SK-N-MC (cell line): ENCODE results near the gene CSTPP1.
"Not testable (repeated sequence)": the region's sequence is repeated elsewhere in the genome, so short reads cannot be mapped to it uniquely, and the experiment has no call there.

Source experiments
- DNase-seq: peaks from one replicate; pipeline ENCODE4 v3.0.0-alpha.2; 2011; ENCODE audit warnings: low read depth, low spot score
- H3K27ac ChIP-seq: fragments of 200-600 bp; sonication (generic); 2 replicates; pipeline ENCODE4 v1.5.1; 2016; ENCODE audit warnings: mixed run types
- H3K36me3 ChIP-seq: fragments of 200-600 bp; sonication (generic); 2 replicates; pipeline ENCODE4 v1.6.1; 2017; ENCODE audit warnings: antibody characterized with exemption, low read length, mixed read lengths; ENCODE audit not compliant: insufficient read depth
- H3K4me3 ChIP-seq: fragments of 200-600 bp; sonication (generic); 2 replicates; pipeline ENCODE4 v1.5.1; 2016
- H3K9ac ChIP-seq: fragments of 200-600 bp; sonication (generic); 2 replicates; pipeline ENCODE4 v1.8.0; 2017; ENCODE audit warnings: mixed run types, mixed read lengths; ENCODE audit not compliant: insufficient read length
- H3K9me3 ChIP-seq: fragments of 200-600 bp; sonication (generic); 2 replicates; pipeline ENCODE4 v1.6.1; 2017; ENCODE audit warnings: low read depth, mild to moderate bottlenecking, antibody characterized with exemption, low read length, moderate library complexity, mixed read lengths
- EZH2 ChIP-seq: fragments of 200-600 bp; sonication (generic); IDR thresholded peaks from one replicate; pipeline ENCODE4 v1.6.1; 2017; ENCODE audit warnings: antibody characterized with exemption
- FOXP2 ChIP-seq: optimal IDR thresholded peaks from 2 replicates; pipeline ENCODE3; 2011; ENCODE audit warnings: mild to moderate bottlenecking, moderate library complexity; ENCODE audit not compliant: insufficient read depth; ENCODE audit errors: extremely low read length, control extremely low read depth
- POLR2AphosphoS5 ChIP-seq: IDR thresholded peaks from 2 replicates; pipeline ENCODE4 v1.6.1; 2012; ENCODE audit warnings: mild to moderate bottlenecking, low read depth, low read length, borderline replicate concordance

The CSTPP1 gene

GRCh38 chr11:46958777-46959176 lies 22.2 kb downstream of the CSTPP1 start:
- DNase-seq, result no peak

DNA sequence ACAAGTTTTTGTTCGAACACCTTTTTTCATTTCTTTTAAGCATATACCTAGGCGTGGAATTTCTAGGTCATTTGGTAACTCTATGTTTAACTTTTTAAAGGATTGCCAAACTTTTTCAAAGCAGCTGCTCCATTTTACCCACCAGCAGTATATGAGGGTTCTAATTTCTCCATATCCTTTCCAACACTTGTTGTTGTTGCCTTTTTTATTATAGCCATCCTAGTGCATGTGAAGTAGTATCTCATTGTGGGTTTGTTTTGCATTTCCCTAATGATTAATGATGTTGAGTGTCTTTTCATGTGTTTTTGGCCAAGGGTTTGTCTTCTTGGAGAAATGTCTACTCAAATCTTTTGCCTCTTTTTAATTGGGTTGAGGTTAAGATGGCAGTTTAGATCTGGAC lies 24.5 kb downstream of the CSTPP1 start:
- H3K36me3 ChIP-seq, result peaks cover 18% of the 10 kb centered on the region
- H3K9ac ChIP-seq, result no peak overlapping the region
- DNase-seq, result no peak
- H3K27ac ChIP-seq, result no peak overlapping the region
- H3K4me3 ChIP-seq, result no peak overlapping the region
- H3K9me3 ChIP-seq, result no peaks in the 10 kb centered on the region
- no peak for TF ChIP-seq FOXP2
- TF ChIP-seq POLR2AphosphoS5, result no peak
- no peak for TF ChIP-seq EZH2

More at GRCh38 chr11:46958777-46959176, 22.2 kb downstream of the CSTPP1 start:
- Histone ChIP-seq H3K9me3 (no peaks in the 10 kb centered on the region), H3K36me3 (peaks cover 18% of the 10 kb centered on the region), H3K4me3 (no peak overlapping the region), H3K9ac (no peak overlapping the region), H3K27ac (no peak overlapping the region)
- TF ChIP-seq POLR2AphosphoS5, result no peak
- TF ChIP-seq EZH2, result no peak
- no peak for TF ChIP-seq FOXP2

GRCh38 chr11:46961886-46962285 lies 25.3 kb downstream of the CSTPP1 start:
- not testable (repeated sequence) for H3K9ac ChIP-seq, H3K27ac ChIP-seq, H3K4me3 ChIP-seq, DNase-seq, H3K9me3 ChIP-seq
- H3K36me3 ChIP-seq, result peaks cover 18% of the 10 kb centered on the region

GRCh38 chr11:46963844-46964243 lies 27.3 kb downstream of the CSTPP1 start:
- H3K36me3 ChIP-seq, result peaks cover 18% of the 10 kb centered on the region
- no peak overlapping the region for H3K4me3 ChIP-seq
- H3K9ac ChIP-seq, result no peak overlapping the region
- TF ChIP-seq POLR2AphosphoS5 (no peak), FOXP2 (no peak), EZH2 (no peak)
- no peak for DNase-seq
- H3K27ac ChIP-seq, result no peak overlapping the region
- no peaks in the 10 kb centered on the region for H3K9me3 ChIP-seq

DNA sequence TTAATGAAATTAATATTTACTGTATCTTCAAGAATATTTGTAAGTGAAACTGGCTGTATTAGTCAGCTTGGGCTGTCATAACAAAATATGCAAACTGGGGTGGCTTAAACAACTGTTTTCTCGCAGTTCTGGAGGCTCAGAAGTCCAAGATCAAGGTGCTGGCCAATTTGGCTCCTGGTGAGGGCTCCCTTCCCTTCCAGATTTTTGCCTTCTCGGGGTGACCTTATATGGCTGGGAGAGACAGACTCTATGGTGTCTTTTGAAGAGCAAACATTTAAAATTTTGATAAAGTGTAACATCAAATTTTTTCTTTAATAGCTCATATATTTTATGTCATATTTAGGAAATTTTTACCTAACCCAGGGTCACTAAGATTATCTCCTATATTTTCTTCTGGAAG lies 30.2 kb downstream of the CSTPP1 start:
- TF ChIP-seq FOXP2, result no peak
- TF ChIP-seq EZH2, result no peak
- no peak for TF ChIP-seq POLR2AphosphoS5
- no peaks in the 10 kb centered on the region for H3K9me3 ChIP-seq
- H3K9ac ChIP-seq, result no peak overlapping the region
- no peak for DNase-seq
- H3K27ac ChIP-seq, result no peak overlapping the region
- no peak overlapping the region for H3K4me3 ChIP-seq
- H3K36me3 ChIP-seq, result 0 out of 2 replicates have a peak, but pooled peaks cover 5% of the 10 kb centered on the region

- no peak overlapping the region for H3K27ac ChIP-seq
- no peaks in the 10 kb centered on the region for H3K9me3 ChIP-seq
- no peak for DNase-seq
- 0 out of 2 replicates have a peak, but pooled peaks cover under 1% of the 10 kb centered on the region for H3K36me3 ChIP-seq
- no peak overlapping the region for H3K9ac ChIP-seq
- TF ChIP-seq FOXP2 (no peak), EZH2 (no peak), POLR2AphosphoS5 (no peak)
- no peak overlapping the region for H3K4me3 ChIP-seq
Measured at GRCh38 chr11:46967962-46968361, 31.4 kb downstream of the CSTPP1 start.

DNA sequence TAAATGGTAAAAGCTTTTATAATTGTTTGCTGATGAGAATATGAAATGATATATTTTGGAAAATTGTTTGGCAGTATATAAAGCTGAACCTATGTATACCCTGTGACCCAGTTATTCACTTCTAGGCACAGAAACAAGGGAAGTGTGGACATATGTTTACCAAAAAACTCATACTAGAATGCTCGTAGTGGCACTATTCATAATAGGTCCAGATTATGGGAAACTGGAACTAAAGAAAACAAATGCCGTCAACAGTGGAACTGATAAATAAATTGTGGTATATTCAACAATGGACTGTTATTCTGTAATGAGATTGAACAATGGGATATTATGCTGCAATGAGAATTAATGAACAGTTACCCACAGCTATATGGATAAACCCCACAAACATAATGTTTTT lies 32.8 kb downstream of the CSTPP1 start:
- DNase-seq, result no peak
- TF ChIP-seq POLR2AphosphoS5, result no peak
- TF ChIP-seq FOXP2, result no peak
- TF ChIP-seq EZH2, result no peak
- Histone ChIP-seq H3K36me3 (no peaks in the 10 kb centered on the region), H3K9me3 (no peaks in the 10 kb centered on the region), H3K4me3 (no peak overlapping the region), H3K27ac (no peak overlapping the region), H3K9ac (no peak overlapping the region)

DNA sequence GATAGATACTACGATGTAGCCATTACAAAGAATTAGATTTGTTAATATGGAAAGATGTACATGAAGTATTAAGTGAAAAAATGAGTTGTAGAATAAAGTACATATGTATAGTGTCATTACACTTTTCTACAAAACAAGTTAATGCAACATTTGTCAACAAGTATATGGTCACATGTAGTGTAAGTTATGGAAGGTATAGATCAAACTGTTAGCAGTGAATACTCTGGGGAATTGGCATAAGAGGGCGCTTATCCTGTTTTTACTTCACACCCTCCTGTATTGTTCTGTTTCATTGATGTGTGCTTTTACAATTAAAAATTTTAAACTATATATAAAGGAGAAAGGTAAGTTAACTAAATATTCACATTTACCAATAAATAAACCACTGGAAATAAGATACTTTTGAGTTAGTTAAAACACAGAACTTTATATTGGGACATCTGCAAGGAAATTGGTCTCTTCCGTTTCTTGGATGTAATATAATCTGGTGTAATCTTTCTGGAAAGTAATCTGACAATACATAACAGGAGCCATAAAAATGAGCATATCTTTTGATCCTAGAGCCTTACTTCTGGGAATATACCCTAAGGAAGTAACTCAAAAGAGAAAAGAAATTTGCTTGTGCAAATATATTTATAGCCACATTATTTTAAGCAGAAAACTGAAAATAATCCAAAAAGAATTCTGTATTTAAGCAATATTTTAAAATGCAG lies 34.5 kb downstream of the CSTPP1 start:
- DNase-seq, result no peak
- no peak overlapping the region for H3K4me3 ChIP-seq
- no peak overlapping the region for H3K27ac ChIP-seq
- no peaks in the 10 kb centered on the region for H3K36me3 ChIP-seq
- H3K9me3 ChIP-seq, result no peaks in the 10 kb centered on the region
- TF ChIP-seq POLR2AphosphoS5, result no peak
- TF ChIP-seq EZH2, result no peak
- TF ChIP-seq FOXP2, result no peak
- no peak overlapping the region for H3K9ac ChIP-seq

DNA sequence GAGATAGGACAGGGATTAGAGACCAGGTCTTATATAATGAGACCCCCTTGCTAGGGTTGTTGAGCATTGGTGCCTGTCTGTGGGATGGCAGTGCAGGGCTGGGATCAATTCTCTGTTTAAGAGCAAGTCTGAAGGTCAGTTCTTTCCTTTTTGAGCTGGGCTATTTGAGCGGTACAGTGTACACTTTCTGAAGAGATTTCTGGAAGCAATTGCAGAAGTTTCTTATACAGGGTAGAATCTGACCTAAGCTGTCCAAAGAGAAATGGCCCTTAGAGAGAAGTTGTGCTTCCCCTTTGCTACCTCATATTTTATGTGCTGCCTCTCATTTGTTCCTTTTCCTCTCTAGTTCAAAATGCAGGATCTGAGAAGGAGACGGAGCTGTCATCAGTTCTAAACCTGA lies 35.8 kb downstream of the CSTPP1 start:
- no peak for DNase-seq
- Histone ChIP-seq H3K9ac (no peak overlapping the region), H3K4me3 (no peak overlapping the region), H3K27ac (no peak overlapping the region), H3K36me3 (no peaks in the 10 kb centered on the region), H3K9me3 (no peaks in the 10 kb centered on the region)
- TF ChIP-seq POLR2AphosphoS5 (no peak), EZH2 (no peak), FOXP2 (no peak)
